Activated B cell treated with CpG ODN at 0.5 μM for 24 hours (primary cell): ENCODE results near the gene ZC2HC1B. TPM values are rescaled to one million over a fixed set of nuclear protein-coding genes. Genes with fewer than 3 reads are reported as not detected.
"Not testable (repeated sequence)": the region's sequence is repeated elsewhere in the genome, so short reads cannot be mapped to it uniquely, and the experiment has no call there.

Experiments
- ATAC-seq: fragments of 200-7000 bp; cut with Tn5 transposase; one replicate; pipeline ENCODE4 v1.10.0; 2021; ENCODE audit warnings: low read depth, mild to moderate bottlenecking, moderate library complexity
- CTCF ChIA-PET: fragments of 350-600 bp; sonication (Branson Sonifier 250); formaldehyde crosslinking; loops from one replicate; lab custom pipeline; 2021; ENCODE audit warnings: antibody characterized with exemption; lab: Charles Lee
- POLR2A ChIA-PET: fragments of 350-600 bp; sonication (Branson Sonifier 250); formaldehyde crosslinking; loops from one replicate; lab custom pipeline; 2021; ENCODE audit warnings: antibody characterized with exemption; lab: Charles Lee
- DNase-seq: peaks from one replicate; pipeline ENCODE4 v3.0.0; 2022
- H3K27ac Mint-ChIP-seq: one replicate; pipeline ENCODE4 v1.8.0; 2020; ENCODE audit warnings: mixed read lengths
- H3K27me3 Mint-ChIP-seq: one replicate; pipeline ENCODE4 v1.8.0; 2021; ENCODE audit warnings: mixed read lengths
- H3K36me3 Mint-ChIP-seq: one replicate; pipeline ENCODE4 v1.8.0; 2021; ENCODE audit warnings: low read depth, mixed read lengths
- H3K4me1 Mint-ChIP-seq: one replicate; pipeline ENCODE4 v1.8.0; 2021; ENCODE audit warnings: mixed read lengths
- H3K4me3 Mint-ChIP-seq: one replicate; pipeline ENCODE4 v1.8.0; 2020; ENCODE audit warnings: mild to moderate bottlenecking, mixed read lengths
- H3K9me3 Mint-ChIP-seq: one replicate; pipeline ENCODE4 v1.8.0; 2020; ENCODE audit warnings: mixed read lengths
- intact Hi-C: fragments of 100-400 bp; cut with micrococcal nuclease; formaldehyde crosslinking; loops from one replicate; pipeline ENCODE4 v1.15.1; 2024
- total RNA-seq: library from RNA; stranded (reverse); gene quantifications from 2 replicates; pipeline ENCODE4 v1.2.3, GENCODE V29; 2022
- TF ChIP-seq, protein P1 (sequence below): fragments of 200-600 bp; IDR thresholded peaks from one replicate; pipeline ENCODE4 v1.8.0; 2022; ENCODE audit warnings: antibody characterized with exemption, mild to moderate bottlenecking

ZC2HC1B gene
- total RNA-seq, 1 donor from 2014 or later, result 2.3 TPM

GRCh38 chr6:143845033-143845432, 19.2 kb upstream of the ZC2HC1B start:
- POLR2A ChIA-PET, result interaction anchor here (0.6 kb wide), 1 partner anchor 328 kb away, joined by 3 read pairs; no protein-coding TSS in a partner anchor
- Mint-ChIP-seq H3K27ac (no peak overlapping the region), H3K36me3 (peaks cover 67% of the 10 kb centered on the region), H3K4me1 (peaks cover 17% of the 10 kb centered on the region), H3K9me3 (no peaks in the 10 kb centered on the region), H3K4me3 (peak overlapping the region; percentile 28), H3K27me3 (no peaks in the 10 kb centered on the region)
- ATAC-seq (no peak), DNase-seq (no peak)
- CTCF ChIA-PET, result interaction anchor here (1.2 to 1.3 kb wide), 2 partner anchors 18 to 251 kb away, joined by 3 read pairs; partner anchors contain the start of gene SF3B5
- intact Hi-C loops, result loop anchor here (10.0 kb wide), 2 partner anchors 930 to 1890 kb away; partner anchors contain the start of gene EPM2A
- TF ChIP-seq, protein P1, sequence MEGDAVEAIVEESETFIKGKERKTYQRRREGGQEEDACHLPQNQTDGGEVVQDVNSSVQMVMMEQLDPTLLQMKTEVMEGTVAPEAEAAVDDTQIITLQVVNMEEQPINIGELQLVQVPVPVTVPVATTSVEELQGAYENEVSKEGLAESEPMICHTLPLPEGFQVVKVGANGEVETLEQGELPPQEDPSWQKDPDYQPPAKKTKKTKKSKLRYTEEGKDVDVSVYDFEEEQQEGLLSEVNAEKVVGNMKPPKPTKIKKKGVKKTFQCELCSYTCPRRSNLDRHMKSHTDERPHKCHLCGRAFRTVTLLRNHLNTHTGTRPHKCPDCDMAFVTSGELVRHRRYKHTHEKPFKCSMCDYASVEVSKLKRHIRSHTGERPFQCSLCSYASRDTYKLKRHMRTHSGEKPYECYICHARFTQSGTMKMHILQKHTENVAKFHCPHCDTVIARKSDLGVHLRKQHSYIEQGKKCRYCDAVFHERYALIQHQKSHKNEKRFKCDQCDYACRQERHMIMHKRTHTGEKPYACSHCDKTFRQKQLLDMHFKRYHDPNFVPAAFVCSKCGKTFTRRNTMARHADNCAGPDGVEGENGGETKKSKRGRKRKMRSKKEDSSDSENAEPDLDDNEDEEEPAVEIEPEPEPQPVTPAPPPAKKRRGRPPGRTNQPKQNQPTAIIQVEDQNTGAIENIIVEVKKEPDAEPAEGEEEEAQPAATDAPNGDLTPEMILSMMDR, result no peak

GRCh38 chr6:143851706-143852105, 12.6 kb upstream of the ZC2HC1B start:
- H3K36me3 Mint-ChIP-seq, result peaks cover 98% of the 10 kb centered on the region
- H3K4me3 Mint-ChIP-seq, ATAC-seq, DNase-seq, H3K27me3 Mint-ChIP-seq, POLR2A ChIA-PET, intact Hi-C loops, H3K27ac Mint-ChIP-seq, CTCF ChIA-PET, H3K4me1 Mint-ChIP-seq: not testable (repeated sequence)
- H3K9me3 Mint-ChIP-seq, result peaks cover 10% of the 10 kb centered on the region

DNA sequence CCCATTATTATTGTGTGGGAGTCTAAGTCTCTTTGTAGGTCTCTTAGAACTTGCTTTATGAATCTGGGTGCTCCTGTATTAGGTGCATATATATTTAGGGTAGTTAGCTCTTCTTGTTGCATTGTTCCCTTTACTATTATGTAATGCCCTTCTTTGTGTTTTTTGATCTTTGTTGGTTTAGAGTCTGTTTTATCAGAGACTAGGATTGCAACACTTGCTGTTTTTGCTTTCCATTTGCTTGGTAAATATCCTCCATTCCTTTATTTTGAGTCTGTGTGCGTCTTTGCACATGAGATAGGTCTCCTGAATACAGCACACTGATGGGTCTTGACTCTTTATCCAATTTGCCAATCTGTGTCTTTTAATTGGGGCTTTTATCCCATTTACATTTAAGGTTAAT, 9.2 kb upstream of the ZC2HC1B start:
- intact Hi-C loops, result not testable (repeated sequence)

GRCh38 chr6:143856762-143857161, 7.5 kb upstream of the ZC2HC1B start:
- H3K27ac Mint-ChIP-seq, H3K27me3 Mint-ChIP-seq, DNase-seq, ATAC-seq, H3K4me1 Mint-ChIP-seq, H3K4me3 Mint-ChIP-seq, CTCF ChIA-PET, intact Hi-C loops: not testable (repeated sequence)
- POLR2A ChIA-PET, result interaction anchor here (0.6 kb wide), 1 partner anchor 54 kb away, joined by 4 read pairs; no protein-coding TSS in a partner anchor
- Mint-ChIP-seq H3K9me3 (peaks cover 10% of the 10 kb centered on the region), H3K36me3 (peaks cover 95% of the 10 kb centered on the region)

More for the DNA sequence above, 9.2 kb upstream of the ZC2HC1B start:
- peaks cover 100% of the 10 kb centered on the region for H3K36me3 Mint-ChIP-seq
- H3K27me3 Mint-ChIP-seq, ATAC-seq, CTCF ChIA-PET, DNase-seq, POLR2A ChIA-PET, H3K4me3 Mint-ChIP-seq, H3K27ac Mint-ChIP-seq, H3K4me1 Mint-ChIP-seq: not testable (repeated sequence)
- peaks cover 10% of the 10 kb centered on the region for H3K9me3 Mint-ChIP-seq

- TF ChIP-seq, protein P1, result no peak
- Mint-ChIP-seq H3K4me3 (no peak overlapping the region), H3K27ac (no peak overlapping the region), H3K27me3 (no peaks in the 10 kb centered on the region), H3K4me1 (peaks cover 3% of the 10 kb centered on the region), H3K9me3 (peaks cover 10% of the 10 kb centered on the region), H3K36me3 (peaks cover 95% of the 10 kb centered on the region)
- ChIA-PET POLR2A (no interaction called here), CTCF (no interaction called here)
- intact Hi-C loops, result no loop called here
- no peak for DNase-seq
- ATAC-seq, result no peak
These were observed 6.6 kb upstream of the ZC2HC1B start for GRCh38 chr6:143857651-143858050.

DNA sequence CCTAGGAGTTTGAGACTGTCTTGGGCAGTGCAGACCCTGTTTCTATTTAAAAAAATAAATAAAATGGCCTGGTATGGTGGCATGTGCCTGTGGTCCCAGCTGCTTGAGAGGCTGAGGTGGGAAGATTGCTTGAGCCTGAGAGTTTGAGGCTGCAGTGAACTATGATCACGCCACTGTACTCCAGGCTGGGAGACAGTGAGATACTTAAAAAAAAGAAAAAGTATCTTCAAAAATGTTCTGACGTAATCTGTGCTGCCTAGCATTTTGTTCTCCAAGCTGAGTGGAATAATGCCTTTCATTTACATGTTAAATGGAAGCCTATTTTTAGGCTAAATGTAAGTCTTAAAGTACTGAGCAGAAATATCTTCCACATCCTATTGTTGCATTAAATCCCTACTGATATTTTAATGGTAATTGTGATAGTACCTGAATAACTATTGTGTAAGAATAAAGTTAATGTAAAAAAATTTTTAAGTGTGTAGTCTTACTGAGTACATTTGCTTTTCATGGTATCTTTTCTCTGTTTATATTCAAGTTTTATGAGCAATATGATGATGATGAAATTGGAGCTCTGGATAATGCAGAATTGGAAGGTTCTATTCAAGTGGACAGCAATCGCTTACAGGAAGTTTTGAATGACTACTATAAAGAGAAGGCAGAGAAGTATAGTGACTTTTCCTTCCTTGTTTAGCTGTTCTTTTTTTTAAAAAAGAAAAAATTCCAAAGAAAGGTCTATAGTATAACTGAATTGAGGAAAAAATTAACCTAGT, 4.2 kb upstream of the ZC2HC1B start:
- H3K36me3 Mint-ChIP-seq, result peaks cover 90% of the 10 kb centered on the region
- H3K27ac Mint-ChIP-seq, result no peak overlapping the region

More for the DNA sequence above, 4.2 kb upstream of the ZC2HC1B start:
- Mint-ChIP-seq H3K4me3 (no peak overlapping the region), H3K4me1 (no peaks in the 10 kb centered on the region), H3K9me3 (peaks cover 2% of the 10 kb centered on the region), H3K27me3 (no peaks in the 10 kb centered on the region)
- TF ChIP-seq, protein P1, result no peak
- intact Hi-C loops, result no loop called here
- ChIA-PET CTCF (no interaction called here), POLR2A (no interaction called here)
- ATAC-seq (no peak), DNase-seq (no peak)
